ENCODE data around the gene PRKN.

PRKN gene

GRCh38 chr6:161463071-161463470 lies 1264.5 kb downstream of the PRKN start:
- no peaks in the 10 kb centered on the region for H3K27me3 ChIP-seq (ENCODE audit: insufficient read depth, low read depth)
- no peaks in the 10 kb centered on the region for H3K36me3 ChIP-seq (ENCODE audit: insufficient read depth)
- no peak overlapping the region for H3K27ac ChIP-seq
- H3K4me3 ChIP-seq (IDR thresholded peaks at IDR 0.05; ENCODE audit: insufficient read depth, low read depth, low read length): no peak overlapping the region
- no peak overlapping the region for H2AFZ ChIP-seq (ENCODE audit: low read depth)
- no peaks in the 10 kb centered on the region for H3K4me1 ChIP-seq (ENCODE audit: low read depth, poor library complexity, severe bottlenecking)
- no peaks in the 10 kb centered on the region for H3K79me2 ChIP-seq (ENCODE audit: insufficient read depth, low read depth)
- no peak overlapping the region for H3K9ac ChIP-seq
- H3K4me2 ChIP-seq: no peak overlapping the region
- no peaks in the 10 kb centered on the region for H4K20me1 ChIP-seq (ENCODE audit: insufficient read depth)
- TF ChIP-seq, protein P1, sequence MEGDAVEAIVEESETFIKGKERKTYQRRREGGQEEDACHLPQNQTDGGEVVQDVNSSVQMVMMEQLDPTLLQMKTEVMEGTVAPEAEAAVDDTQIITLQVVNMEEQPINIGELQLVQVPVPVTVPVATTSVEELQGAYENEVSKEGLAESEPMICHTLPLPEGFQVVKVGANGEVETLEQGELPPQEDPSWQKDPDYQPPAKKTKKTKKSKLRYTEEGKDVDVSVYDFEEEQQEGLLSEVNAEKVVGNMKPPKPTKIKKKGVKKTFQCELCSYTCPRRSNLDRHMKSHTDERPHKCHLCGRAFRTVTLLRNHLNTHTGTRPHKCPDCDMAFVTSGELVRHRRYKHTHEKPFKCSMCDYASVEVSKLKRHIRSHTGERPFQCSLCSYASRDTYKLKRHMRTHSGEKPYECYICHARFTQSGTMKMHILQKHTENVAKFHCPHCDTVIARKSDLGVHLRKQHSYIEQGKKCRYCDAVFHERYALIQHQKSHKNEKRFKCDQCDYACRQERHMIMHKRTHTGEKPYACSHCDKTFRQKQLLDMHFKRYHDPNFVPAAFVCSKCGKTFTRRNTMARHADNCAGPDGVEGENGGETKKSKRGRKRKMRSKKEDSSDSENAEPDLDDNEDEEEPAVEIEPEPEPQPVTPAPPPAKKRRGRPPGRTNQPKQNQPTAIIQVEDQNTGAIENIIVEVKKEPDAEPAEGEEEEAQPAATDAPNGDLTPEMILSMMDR (conservative IDR thresholded peaks at IDR 0.05; ENCODE audit: low read depth, low read length): no peak

- Histone ChIP-seq H3K79me2 (ENCODE audit: insufficient read depth, low read depth) (no peaks in the 10 kb centered on the region), H4K20me1 (ENCODE audit: insufficient read depth) (no peaks in the 10 kb centered on the region), H2AFZ (ENCODE audit: low read depth) (no peak overlapping the region; the same call in 1 of the 2 replicates), H3K4me1 (ENCODE audit: low read depth, poor library complexity, severe bottlenecking) (no peaks in the 10 kb centered on the region), H3K36me3 (ENCODE audit: insufficient read depth) (no peaks in the 10 kb centered on the region), H3K9ac (no peak overlapping the region), H3K4me3 (IDR thresholded peaks at IDR 0.05; ENCODE audit: insufficient read depth, low read depth, low read length) (no peak overlapping the region), H3K4me2 (no peak overlapping the region), H3K27ac (no peak overlapping the region), H3K27me3 (ENCODE audit: insufficient read depth, low read depth) (no peaks in the 10 kb centered on the region)
- TF ChIP-seq, protein P1 (conservative IDR thresholded peaks at IDR 0.05; ENCODE audit: low read depth, low read length): no peak
Observed at GRCh38 chr6:161462148-161462547, 1265.4 kb downstream of the PRKN start.

- Histone ChIP-seq H3K4me3 (IDR thresholded peaks at IDR 0.05; ENCODE audit: insufficient read depth, low read depth, low read length) (no peak overlapping the region), H4K20me1 (ENCODE audit: insufficient read depth) (no peaks in the 10 kb centered on the region), H3K36me3 (ENCODE audit: insufficient read depth) (no peaks in the 10 kb centered on the region), H3K4me1 (ENCODE audit: low read depth, poor library complexity, severe bottlenecking) (no peaks in the 10 kb centered on the region), H3K27ac (no peak overlapping the region), H3K4me2 (no peak overlapping the region), H3K9ac (no peak overlapping the region), H3K79me2 (ENCODE audit: insufficient read depth, low read depth) (no peaks in the 10 kb centered on the region), H3K27me3 (ENCODE audit: insufficient read depth, low read depth) (no peaks in the 10 kb centered on the region), H2AFZ (ENCODE audit: low read depth) (no peak overlapping the region)
- TF ChIP-seq, protein P1 (conservative IDR thresholded peaks at IDR 0.05; ENCODE audit: low read depth, low read length): no peak
Observed at GRCh38 chr6:161459008-161459615, 1268.5 kb downstream of the PRKN start.

- Histone ChIP-seq H3K9ac (no peak overlapping the region), H3K79me2 (ENCODE audit: insufficient read depth, low read depth) (no peaks in the 10 kb centered on the region), H3K27me3 (ENCODE audit: insufficient read depth, low read depth) (no peaks in the 10 kb centered on the region), H3K4me1 (ENCODE audit: low read depth, poor library complexity, severe bottlenecking) (no peaks in the 10 kb centered on the region), H3K4me3 (IDR thresholded peaks at IDR 0.05; ENCODE audit: insufficient read depth, low read depth, low read length) (no peak overlapping the region), H3K36me3 (ENCODE audit: insufficient read depth) (no peaks in the 10 kb centered on the region), H3K27ac (no peak overlapping the region), H2AFZ (ENCODE audit: low read depth) (no peak overlapping the region), H4K20me1 (ENCODE audit: insufficient read depth) (no peaks in the 10 kb centered on the region), H3K4me2 (no peak overlapping the region)
- TF ChIP-seq, protein P1 (conservative IDR thresholded peaks at IDR 0.05; ENCODE audit: low read depth, low read length): no peak
Observed at GRCh38 chr6:161458201-161458951, 1269.2 kb downstream of the PRKN start.
